ENCODE measurements around the gene C10orf143. TPM values are rescaled to one million over a fixed set of nuclear protein-coding genes. Genes with fewer than 3 reads are reported as not detected.

Gene C10orf143
- total RNA-seq, 4 donors from 2014 or later = 5.0 to 8.5 (median 6.2) TPM

DNA sequence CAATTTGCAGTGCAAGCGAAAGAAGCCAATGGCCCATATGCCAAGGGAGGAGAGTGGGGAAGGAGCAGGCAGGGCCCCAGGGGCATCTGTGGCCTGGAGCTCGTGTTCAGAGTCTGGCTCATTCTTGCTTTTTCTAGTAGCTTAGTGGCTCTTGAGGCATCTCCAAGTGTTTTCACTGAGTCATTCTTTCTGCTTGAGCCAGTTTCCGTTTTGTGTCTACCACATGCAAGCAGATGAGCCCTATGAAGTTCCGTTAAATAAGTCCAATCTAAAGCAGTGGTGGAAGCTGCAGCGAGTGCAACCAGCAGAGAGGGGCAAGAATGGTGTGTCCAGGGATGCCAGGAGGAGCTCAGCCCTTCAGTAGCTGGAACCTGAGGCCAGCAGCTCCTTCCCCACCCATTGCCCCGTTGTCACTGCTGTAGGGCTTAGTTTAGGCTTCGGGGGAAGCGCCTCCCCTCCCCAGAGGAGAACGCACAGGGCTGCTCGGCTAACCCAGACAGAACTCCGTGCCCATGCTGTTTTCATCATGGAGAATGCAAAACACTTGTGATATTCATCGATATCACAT, 89.2 kb downstream of the C10orf143 start:
- no peaks in the 10 kb centered on the region for H3K9me3 ChIP-seq
- 51 to 72% methylated on average over 6 to 12 of the region's 12 CpGs for WGBS, 2 donors
- intact Hi-C loops (cut with DNase I) = no loop called here
- no peaks in the 10 kb centered on the region for H3K27me3 ChIP-seq
- H3K36me3 ChIP-seq = no peaks in the 10 kb centered on the region
- no peak overlapping the region for H3K27ac ChIP-seq
- no peak for DNase-seq
- H3K4me3 ChIP-seq (replicated peaks in 1 of 3) = no peak overlapping the region
- H3K4me1 ChIP-seq = no peaks in the 10 kb centered on the region
- TF ChIP-seq POLR2A (IDR thresholded peaks at IDR 0.05) = no peak
- TF ChIP-seq CTCF (IDR thresholded peaks at IDR 0.05) = no peak

- Histone ChIP-seq H3K27me3 (no peaks in the 10 kb centered on the region), H3K9me3 (no peaks in the 10 kb centered on the region), H3K27ac (no peak overlapping the region), H3K4me3 (replicated peaks in 1 of 3) (no peak overlapping the region), H3K4me1 (no peaks in the 10 kb centered on the region), H3K36me3 (no peaks in the 10 kb centered on the region)
- TF ChIP-seq POLR2A (IDR thresholded peaks at IDR 0.05) = no peak
- TF ChIP-seq CTCF (IDR thresholded peaks at IDR 0.05) = no peak
- DNase-seq = no peak
- intact Hi-C loops (cut with DNase I) = no loop called here
- 49 to 60% methylated on average over 15 to 18 of the region's 19 CpGs for whole genome bisulfite sequencing, 2 donors
Measured at GRCh38 chr10:130020651-130021382, 89.8 kb downstream of the C10orf143 start.

- H3K4me1 ChIP-seq = no peaks in the 10 kb centered on the region
- H3K9me3 ChIP-seq = no peaks in the 10 kb centered on the region
- no peak for DNase-seq
- H3K36me3 ChIP-seq = no peaks in the 10 kb centered on the region
- H3K4me3 ChIP-seq (replicated peaks in 1 of 3) = no peak overlapping the region
- H3K27me3 ChIP-seq = no peaks in the 10 kb centered on the region
- TF ChIP-seq POLR2A (IDR thresholded peaks at IDR 0.05) = no peak
- no peak for TF ChIP-seq CTCF (IDR thresholded peaks at IDR 0.05)
- 85 to 88% methylated on average over 5 to 7 of the region's 7 CpGs for WGBS, 2 donors
- no peak overlapping the region for H3K27ac ChIP-seq
- intact Hi-C loops (cut with DNase I) = no loop called here
Measured at GRCh38 chr10:130018730-130019185, 91.9 kb downstream of the C10orf143 start.

- WGBS, 2 donors = 73% methylated on average over 3 to 5 of the region's 5 CpGs
- intact Hi-C loops (cut with DNase I) = no loop called here
- no peak for TF ChIP-seq POLR2A (IDR thresholded peaks at IDR 0.05)
- no peak for TF ChIP-seq CTCF (IDR thresholded peaks at IDR 0.05)
Measured at GRCh38 chr10:130018265-130018664, 92.4 kb downstream of the C10orf143 start.

GRCh38 chr10:130017631-130018022, 93.0 kb downstream of the C10orf143 start:
- H3K27me3 ChIP-seq = no peaks in the 10 kb centered on the region
- no peak overlapping the region for H3K4me3 ChIP-seq (replicated peaks in 1 of 3)
- DNase-seq = no peak

More at GRCh38 chr10:130018265-130018664, 92.4 kb downstream of the C10orf143 start:
- H3K27me3 ChIP-seq = no peaks in the 10 kb centered on the region
- no peak overlapping the region for H3K4me3 ChIP-seq (replicated peaks in 1 of 3)
- no peaks in the 10 kb centered on the region for H3K9me3 ChIP-seq
- no peaks in the 10 kb centered on the region for H3K4me1 ChIP-seq
- H3K27ac ChIP-seq = no peak overlapping the region
- no peak for DNase-seq
- H3K36me3 ChIP-seq = no peaks in the 10 kb centered on the region

More at GRCh38 chr10:130017631-130018022, 93.0 kb downstream of the C10orf143 start:
- Histone ChIP-seq H3K36me3 (no peaks in the 10 kb centered on the region), H3K27ac (no peak overlapping the region), H3K4me1 (no peaks in the 10 kb centered on the region), H3K9me3 (no peaks in the 10 kb centered on the region)
- WGBS, 2 donors = 87 to 91% methylated on average over 13 of the region's 13 CpGs
- intact Hi-C loops (cut with DNase I) = no loop called here
- TF ChIP-seq CTCF (IDR thresholded peaks at IDR 0.05) = no peak
- TF ChIP-seq POLR2A (IDR thresholded peaks at IDR 0.05) = no peak
